ENCODE results near the gene PBX3. TPM values are rescaled to one million over a fixed set of nuclear protein-coding genes. Genes with fewer than 3 reads are reported as not detected.

The PBX3 gene
- total and polyA plus RNA-seq, 2 experiments from 2014 or later: 13.4 to 30.9 TPM

DNA sequence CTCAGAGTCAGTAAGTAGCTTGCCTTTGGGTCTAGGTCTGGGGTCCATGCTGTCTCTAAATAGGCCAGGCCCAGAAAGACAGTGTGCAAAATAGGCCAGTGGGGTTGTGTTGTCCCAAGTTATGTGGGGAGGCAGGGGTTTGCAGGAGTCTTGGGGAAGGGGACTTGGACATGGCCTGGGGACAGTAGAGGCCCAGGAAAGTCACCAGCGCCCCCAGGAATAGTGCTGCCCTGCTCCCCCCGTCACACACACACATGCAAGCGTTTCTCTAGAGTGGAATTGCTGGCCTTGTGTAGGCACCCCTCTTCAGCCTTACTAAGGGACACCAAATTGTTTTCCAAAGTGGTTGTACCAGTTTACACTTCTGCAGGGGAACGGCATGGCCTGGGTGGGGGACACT lies 227.5 kb downstream of the PBX3 start:
- no peak overlapping the region for H3K4me2 ChIP-seq (ENCODE audit: unreplicated experiment)
- TF ChIP-seq EZH2phosphoT487 (IDR thresholded peaks at IDR 0.05; ENCODE audit: insufficient read depth, low read depth) (no peak), EZH2 (IDR thresholded peaks at IDR 0.05; ENCODE audit: insufficient read depth, poor library complexity, severe bottlenecking) (no peak)
- no peak overlapping the region for H3K27ac ChIP-seq
- no peak overlapping the region for H3K4me3 ChIP-seq
- no peaks in the 10 kb centered on the region for H4K20me1 ChIP-seq (ENCODE audit: insufficient read depth)
- no peaks in the 10 kb centered on the region for H3F3A ChIP-seq (ENCODE audit: insufficient read depth)
- H3K9me2 ChIP-seq (ENCODE audit: insufficient read depth): no peaks in the 10 kb centered on the region
- H3K79me2 ChIP-seq (ENCODE audit: insufficient read depth): no peaks in the 10 kb centered on the region
- no peaks in the 10 kb centered on the region for H3K4me1 ChIP-seq (ENCODE audit: insufficient read depth)
- 75 to 87% methylated on average over 4 of the region's 4 CpGs for WGBS, 2 experiments (ENCODE audit: low coverage in 1 of 2, low lambda C conversion rate in 2 of 2, missing lambda C conversion rate in 2 of 2)
- no peaks in the 10 kb centered on the region for H3K9me3 ChIP-seq (ENCODE audit: low read depth)
- DNase-seq: no peak
- H3K36me3 ChIP-seq (ENCODE audit: low read depth): no peaks in the 10 kb centered on the region
- in situ Hi-C loops (cut with MboI): no loop called here
- H3K9ac ChIP-seq: no peak overlapping the region
- H2AFZ ChIP-seq: no peak overlapping the region
- no peaks in the 10 kb centered on the region for H3K27me3 ChIP-seq (replicated peaks; ENCODE audit: insufficient read depth)

DNA sequence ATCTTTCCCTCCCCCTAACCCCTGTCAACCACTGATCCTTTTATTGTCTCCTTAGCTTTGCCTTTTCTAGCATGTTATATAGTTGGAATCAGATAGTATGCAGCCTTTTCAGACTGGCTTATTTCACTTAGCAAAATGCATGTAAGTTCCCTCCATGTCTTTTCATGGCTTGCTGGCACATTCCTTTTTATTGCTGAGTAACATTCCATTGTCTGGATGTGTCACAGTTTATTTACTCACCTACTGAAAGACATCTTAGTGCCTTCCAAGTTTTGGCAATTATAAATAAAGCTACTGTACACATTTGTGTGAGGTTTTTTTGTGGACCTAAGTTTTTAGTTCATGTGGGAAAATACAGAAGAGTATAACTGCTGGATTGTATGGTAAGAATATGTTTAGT lies 230.1 kb downstream of the PBX3 start:
- no peaks in the 10 kb centered on the region for H3K9me2 ChIP-seq (ENCODE audit: insufficient read depth)
- no peaks in the 10 kb centered on the region for H3K79me2 ChIP-seq (ENCODE audit: insufficient read depth)
- no peaks in the 10 kb centered on the region for H3K36me3 ChIP-seq (ENCODE audit: low read depth)
- no peak overlapping the region for H3K4me2 ChIP-seq (ENCODE audit: unreplicated experiment)
- peak; percentile 38 for DNase-seq
- H2AFZ ChIP-seq: no peak overlapping the region
- in situ Hi-C loops (cut with MboI): no loop called here
- H3K27me3 ChIP-seq (replicated peaks; ENCODE audit: insufficient read depth): no peaks in the 10 kb centered on the region
- no peaks in the 10 kb centered on the region for H3K9me3 ChIP-seq (ENCODE audit: low read depth)
- no peak overlapping the region for H3K9ac ChIP-seq
- no peak overlapping the region for H3K27ac ChIP-seq
- TF ChIP-seq EZH2phosphoT487 (IDR thresholded peaks at IDR 0.05; ENCODE audit: insufficient read depth, low read depth) (no peak), EZH2 (IDR thresholded peaks at IDR 0.05; ENCODE audit: insufficient read depth, poor library complexity, severe bottlenecking) (no peak)
- no peaks in the 10 kb centered on the region for H3K4me1 ChIP-seq (ENCODE audit: insufficient read depth)
- no peaks in the 10 kb centered on the region for H4K20me1 ChIP-seq (ENCODE audit: insufficient read depth)
- H3F3A ChIP-seq (ENCODE audit: insufficient read depth): no peaks in the 10 kb centered on the region
- no peak overlapping the region for H3K4me3 ChIP-seq

DNA sequence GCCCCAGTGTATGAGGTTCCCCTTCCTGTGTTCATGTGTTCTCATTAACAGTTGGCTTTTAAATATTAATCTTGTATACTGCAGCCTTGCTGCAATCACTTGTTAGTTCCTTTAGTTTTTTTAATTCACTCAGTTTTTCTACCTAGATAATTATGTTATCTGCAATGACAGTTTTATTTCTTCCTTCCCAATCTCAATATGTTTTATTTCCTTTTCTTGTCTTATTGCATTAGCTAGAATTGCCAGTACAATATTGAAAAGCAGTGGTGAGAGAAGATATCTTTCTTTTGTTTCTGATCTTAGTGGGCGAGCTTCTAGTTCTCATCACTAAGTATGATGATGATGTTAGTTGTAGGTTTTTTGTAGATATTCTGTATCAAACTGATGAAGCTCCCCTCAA lies 232.2 kb downstream of the PBX3 start:
- in situ Hi-C loops (cut with MboI): no loop called here
- H3F3A ChIP-seq (ENCODE audit: insufficient read depth): no peaks in the 10 kb centered on the region
- H3K27ac ChIP-seq: no peak overlapping the region
- TF ChIP-seq EZH2 (IDR thresholded peaks at IDR 0.05; ENCODE audit: insufficient read depth, poor library complexity, severe bottlenecking) (no peak), EZH2phosphoT487 (IDR thresholded peaks at IDR 0.05; ENCODE audit: insufficient read depth, low read depth) (no peak)
- H3K27me3 ChIP-seq (replicated peaks; ENCODE audit: insufficient read depth): no peaks in the 10 kb centered on the region
- no peaks in the 10 kb centered on the region for H3K4me1 ChIP-seq (ENCODE audit: insufficient read depth)
- no peak overlapping the region for H3K9ac ChIP-seq
- no peaks in the 10 kb centered on the region for H3K79me2 ChIP-seq (ENCODE audit: insufficient read depth)
- no peak for DNase-seq
- H3K9me3 ChIP-seq (ENCODE audit: low read depth): no peaks in the 10 kb centered on the region
- 43 to 58% methylated on average over 1 of the region's 1 CpG for WGBS, 2 experiments (ENCODE audit: low coverage in 1 of 2, low lambda C conversion rate in 2 of 2, missing lambda C conversion rate in 2 of 2)
- no peaks in the 10 kb centered on the region for H3K9me2 ChIP-seq (ENCODE audit: insufficient read depth)
- no peaks in the 10 kb centered on the region for H3K36me3 ChIP-seq (ENCODE audit: low read depth)
- no peaks in the 10 kb centered on the region for H4K20me1 ChIP-seq (ENCODE audit: insufficient read depth)
- no peak overlapping the region for H3K4me2 ChIP-seq (ENCODE audit: unreplicated experiment)
- no peak overlapping the region for H2AFZ ChIP-seq
- H3K4me3 ChIP-seq: no peak overlapping the region

DNA sequence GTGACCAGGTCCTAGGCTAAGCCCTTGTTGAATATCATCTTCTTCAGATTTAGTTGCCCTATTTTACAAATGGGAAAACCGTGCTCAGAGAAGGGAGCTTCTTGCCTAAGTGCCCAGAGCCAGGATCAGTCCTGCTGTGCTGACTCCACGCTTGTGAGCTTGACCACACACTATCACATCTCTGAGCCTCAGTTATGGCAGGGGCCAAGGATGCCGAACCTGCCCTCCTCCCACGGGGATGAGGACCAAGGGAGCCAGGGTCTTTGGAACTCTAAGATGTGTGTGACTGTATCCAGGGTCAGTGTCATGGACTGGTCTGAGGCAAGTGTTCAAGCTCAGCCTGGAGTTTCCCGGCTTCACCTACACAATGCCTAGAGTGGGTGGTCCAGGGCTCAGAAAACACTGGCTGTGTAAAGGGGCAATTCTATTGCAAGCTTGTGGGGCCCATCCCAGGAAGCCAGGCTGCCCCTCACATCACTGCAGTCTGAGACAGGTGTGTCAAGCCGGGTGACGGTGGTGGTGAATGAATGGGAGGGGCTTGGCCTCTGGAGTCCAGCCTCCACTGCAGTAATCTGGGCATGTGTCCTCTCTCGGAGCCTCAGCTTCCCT lies 235.7 kb downstream of the PBX3 start:
- in situ Hi-C loops (cut with MboI): no loop called here
- H3K4me3 ChIP-seq: no peak overlapping the region
- no peak overlapping the region for H3K27ac ChIP-seq
- H3K27me3 ChIP-seq (replicated peaks; ENCODE audit: insufficient read depth): no peaks in the 10 kb centered on the region
- no peak overlapping the region for H3K4me2 ChIP-seq (ENCODE audit: unreplicated experiment)
- 61 to 67% methylated on average over 6 to 8 of the region's 8 CpGs for WGBS, 2 experiments (ENCODE audit: low coverage in 1 of 2, low lambda C conversion rate in 2 of 2, missing lambda C conversion rate in 2 of 2)
- no peak overlapping the region for H2AFZ ChIP-seq
- no peak for DNase-seq
- no peaks in the 10 kb centered on the region for H3K9me2 ChIP-seq (ENCODE audit: insufficient read depth)
- no peaks in the 10 kb centered on the region for H3K9me3 ChIP-seq (ENCODE audit: low read depth)
- no peaks in the 10 kb centered on the region for H3F3A ChIP-seq (ENCODE audit: insufficient read depth)
- no peaks in the 10 kb centered on the region for H4K20me1 ChIP-seq (ENCODE audit: insufficient read depth)
- TF ChIP-seq EZH2phosphoT487 (IDR thresholded peaks at IDR 0.05; ENCODE audit: insufficient read depth, low read depth): no peak
- no peak for TF ChIP-seq EZH2 (IDR thresholded peaks at IDR 0.05; ENCODE audit: insufficient read depth, poor library complexity, severe bottlenecking)
- no peaks in the 10 kb centered on the region for H3K4me1 ChIP-seq (ENCODE audit: insufficient read depth)
- no peaks in the 10 kb centered on the region for H3K79me2 ChIP-seq (ENCODE audit: insufficient read depth)
- H3K9ac ChIP-seq: no peak overlapping the region
- H3K36me3 ChIP-seq (ENCODE audit: low read depth): no peaks in the 10 kb centered on the region

DNA sequence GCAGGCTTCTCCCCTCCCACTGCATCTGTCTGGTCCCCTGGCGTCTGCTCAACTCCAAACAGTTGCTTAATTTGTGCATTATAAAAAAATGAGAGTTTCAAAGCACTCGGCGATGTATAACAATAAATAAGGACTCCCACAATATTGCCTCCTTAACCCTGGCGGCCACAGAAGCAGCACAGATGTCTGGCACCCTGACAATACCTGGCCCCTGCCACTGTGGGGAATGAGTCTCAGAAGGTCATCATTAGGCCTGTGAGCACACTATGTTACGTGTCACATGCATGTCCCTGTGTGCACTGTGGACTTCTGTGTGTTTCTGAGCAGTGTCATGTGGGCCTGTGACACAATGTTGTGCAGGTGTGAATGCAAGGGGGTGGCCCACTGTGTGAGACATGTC lies 236.5 kb downstream of the PBX3 start:
- Histone ChIP-seq H3K27ac (no peak overlapping the region), H4K20me1 (ENCODE audit: insufficient read depth) (no peaks in the 10 kb centered on the region), H3K4me1 (ENCODE audit: insufficient read depth) (no peaks in the 10 kb centered on the region), H3K27me3 (replicated peaks; ENCODE audit: insufficient read depth) (no peaks in the 10 kb centered on the region), H3F3A (ENCODE audit: insufficient read depth) (no peaks in the 10 kb centered on the region), H3K4me2 (ENCODE audit: unreplicated experiment) (no peak overlapping the region), H3K4me3 (no peak overlapping the region), H2AFZ (no peak overlapping the region), H3K36me3 (ENCODE audit: low read depth) (no peaks in the 10 kb centered on the region), H3K9me2 (ENCODE audit: insufficient read depth) (no peaks in the 10 kb centered on the region), H3K79me2 (ENCODE audit: insufficient read depth) (no peaks in the 10 kb centered on the region), H3K9ac (no peak overlapping the region), H3K9me3 (ENCODE audit: low read depth) (no peaks in the 10 kb centered on the region)
- DNase-seq: no peak
- TF ChIP-seq EZH2 (IDR thresholded peaks at IDR 0.05; ENCODE audit: insufficient read depth, poor library complexity, severe bottlenecking) (no peak), EZH2phosphoT487 (IDR thresholded peaks at IDR 0.05; ENCODE audit: insufficient read depth, low read depth) (no peak)
- 33 to 46% methylated on average over 5 of the region's 5 CpGs for WGBS, 2 experiments (ENCODE audit: low coverage in 1 of 2, low lambda C conversion rate in 2 of 2, missing lambda C conversion rate in 2 of 2)
- in situ Hi-C loops (cut with MboI): no loop called here
